ES-I3 (cell line): ENCODE results near the gene TMEM170B.

Source experiments
- H3K36me3 ChIP-seq: 2 replicates; pipeline ENCODE4 v1.6.1; 2013; ENCODE audit warnings: mild to moderate bottlenecking, low read length, control low read depth, moderate library complexity; ENCODE audit not compliant: insufficient read depth
- H3K4me1 ChIP-seq: 2 replicates; pipeline ENCODE4 v1.6.1; 2013; ENCODE audit warnings: mild to moderate bottlenecking, control low read depth, low read length; ENCODE audit not compliant: insufficient read depth
- H3K9ac ChIP-seq: 2 replicates; pipeline ENCODE4 v1.6.1; 2013; ENCODE audit warnings: low read depth, mild to moderate bottlenecking, low read length, moderate library complexity
- H3K9me3 ChIP-seq: 2 replicates; pipeline ENCODE4 v1.6.1; 2013; ENCODE audit warnings: mild to moderate bottlenecking, low read length, moderate library complexity; ENCODE audit not compliant: control insufficient read depth, insufficient read depth

TMEM170B gene

DNA sequence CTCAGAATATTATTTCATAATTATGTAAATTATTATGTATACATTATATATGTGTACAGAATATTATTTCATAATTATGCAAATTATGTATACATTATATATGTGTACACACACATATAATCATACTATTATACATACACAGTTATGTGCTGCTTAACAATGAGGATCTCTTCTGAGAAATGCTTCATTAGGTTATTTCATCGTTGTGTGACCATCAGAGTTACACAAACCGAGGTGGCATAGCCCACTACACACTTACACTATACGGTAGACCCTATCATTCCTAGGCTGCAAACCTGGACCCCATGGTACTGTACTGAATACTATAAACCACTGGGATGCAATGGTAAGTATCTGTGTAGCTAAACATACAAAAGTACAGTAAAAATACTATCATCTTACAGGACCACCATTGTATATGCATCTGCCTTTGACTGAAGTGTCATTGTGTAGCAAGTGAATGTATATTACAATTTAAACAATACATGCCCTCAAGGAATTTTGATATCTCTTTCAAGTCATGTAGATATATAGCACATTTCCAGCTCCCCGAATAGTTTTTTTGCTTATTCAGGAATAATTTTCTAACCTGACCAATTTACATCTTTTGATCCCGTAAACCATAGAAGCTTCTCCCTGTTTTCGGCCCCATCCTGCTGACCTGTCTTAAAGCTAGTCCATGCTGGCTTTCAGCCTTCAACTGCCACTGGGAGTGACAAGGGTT, 71.2 kb downstream of the TMEM170B start:
- Histone ChIP-seq H3K36me3 (no peaks in the 10 kb centered on the region; the same call in 1 of the 2 replicates), H3K9me3 (no peaks in the 10 kb centered on the region; the same call in 1 of the 2 replicates), H3K9ac (no peak overlapping the region), H3K4me1 (peaks cover 9% of the 10 kb centered on the region)

DNA sequence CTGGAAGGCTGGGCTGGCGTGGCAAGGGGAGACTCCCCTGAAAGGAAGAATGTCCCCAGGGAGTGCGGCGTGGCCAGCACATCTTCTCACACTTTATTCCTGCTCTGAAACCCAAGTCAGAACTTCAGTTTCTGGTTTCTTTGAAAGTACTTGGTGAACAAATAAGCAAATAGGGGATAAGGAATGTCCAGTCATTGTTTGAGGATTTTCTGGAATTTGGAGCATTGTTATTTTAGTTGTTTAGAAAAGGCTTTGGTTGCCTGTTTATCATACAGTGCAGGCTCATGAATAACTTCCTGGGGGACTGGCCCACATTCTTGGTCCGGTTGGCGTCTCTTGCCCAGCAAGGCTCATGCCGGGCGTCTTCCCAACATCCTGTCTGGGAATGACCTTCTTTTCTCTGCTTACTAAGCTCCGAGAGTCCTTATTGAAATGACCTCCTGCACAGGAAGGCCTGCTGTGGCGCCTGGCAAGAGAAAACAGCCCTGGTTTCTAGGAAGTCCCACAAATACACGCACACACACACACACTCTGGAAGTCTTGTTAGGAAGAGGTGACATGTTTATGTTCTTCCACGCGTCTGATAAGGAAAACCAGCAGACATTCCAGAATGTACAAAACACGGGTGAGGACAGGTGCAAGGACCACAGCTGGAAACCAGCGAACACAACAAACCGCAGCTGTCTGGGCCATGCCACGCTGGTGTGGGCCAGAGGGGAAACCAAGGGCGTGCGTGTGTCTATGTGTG, 71.9 kb downstream of the TMEM170B start:
- Histone ChIP-seq H3K4me1 (peaks cover 9% of the 10 kb centered on the region), H3K9ac (no peak overlapping the region), H3K9me3 (no peaks in the 10 kb centered on the region; the same call in 1 of the 2 replicates), H3K36me3 (no peaks in the 10 kb centered on the region; the same call in 1 of the 2 replicates)

DNA sequence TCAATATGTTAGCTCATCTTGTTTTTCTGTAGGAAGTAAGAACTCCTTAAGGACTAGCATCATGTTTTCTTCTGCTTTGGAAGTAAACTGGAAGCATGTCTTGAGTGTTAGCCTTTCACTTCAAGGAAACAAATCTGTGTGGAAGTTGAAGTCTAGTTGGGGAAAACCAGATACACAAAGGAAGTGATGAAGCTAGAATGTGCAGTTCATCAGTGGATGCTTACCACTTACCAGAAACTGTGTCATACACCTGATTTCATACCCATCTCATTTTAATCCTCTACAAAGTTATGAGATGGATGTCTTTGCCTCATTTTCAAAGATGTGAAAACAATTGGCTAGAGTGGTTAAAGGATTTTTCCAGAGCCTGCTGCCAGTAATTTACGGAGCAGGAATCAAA, 75.8 kb downstream of the TMEM170B start:
- H3K4me1 ChIP-seq = peaks cover 4% of the 10 kb centered on the region
- no peaks in the 10 kb centered on the region for H3K36me3 ChIP-seq
- peaks cover 3% of the 10 kb centered on the region; the same call in 1 of the 2 replicates for H3K9me3 ChIP-seq
- no peak overlapping the region for H3K9ac ChIP-seq

DNA sequence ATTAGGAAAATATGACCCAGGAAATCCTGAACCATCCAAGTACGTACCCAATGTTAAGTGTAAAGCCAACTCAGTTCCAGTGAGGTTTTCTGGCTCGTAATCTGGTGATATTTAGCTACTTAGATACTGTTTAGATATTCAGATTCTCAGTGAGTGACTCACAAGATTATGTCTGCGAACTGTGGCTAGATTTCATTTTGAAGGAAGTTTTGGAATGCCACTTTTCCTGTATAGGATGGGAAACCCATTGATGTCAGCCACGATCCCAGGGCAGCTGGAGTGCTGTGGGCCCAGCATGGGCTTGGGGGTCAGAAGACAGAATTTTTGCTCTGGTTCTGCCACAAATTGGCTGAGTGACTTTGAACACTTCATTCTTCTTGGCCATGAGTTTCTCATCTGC, 76.3 kb downstream of the TMEM170B start:
- Histone ChIP-seq H3K4me1 (peaks cover 4% of the 10 kb centered on the region), H3K9ac (no peak overlapping the region), H3K9me3 (peaks cover 3% of the 10 kb centered on the region; the same call in 1 of the 2 replicates), H3K36me3 (no peaks in the 10 kb centered on the region)

DNA sequence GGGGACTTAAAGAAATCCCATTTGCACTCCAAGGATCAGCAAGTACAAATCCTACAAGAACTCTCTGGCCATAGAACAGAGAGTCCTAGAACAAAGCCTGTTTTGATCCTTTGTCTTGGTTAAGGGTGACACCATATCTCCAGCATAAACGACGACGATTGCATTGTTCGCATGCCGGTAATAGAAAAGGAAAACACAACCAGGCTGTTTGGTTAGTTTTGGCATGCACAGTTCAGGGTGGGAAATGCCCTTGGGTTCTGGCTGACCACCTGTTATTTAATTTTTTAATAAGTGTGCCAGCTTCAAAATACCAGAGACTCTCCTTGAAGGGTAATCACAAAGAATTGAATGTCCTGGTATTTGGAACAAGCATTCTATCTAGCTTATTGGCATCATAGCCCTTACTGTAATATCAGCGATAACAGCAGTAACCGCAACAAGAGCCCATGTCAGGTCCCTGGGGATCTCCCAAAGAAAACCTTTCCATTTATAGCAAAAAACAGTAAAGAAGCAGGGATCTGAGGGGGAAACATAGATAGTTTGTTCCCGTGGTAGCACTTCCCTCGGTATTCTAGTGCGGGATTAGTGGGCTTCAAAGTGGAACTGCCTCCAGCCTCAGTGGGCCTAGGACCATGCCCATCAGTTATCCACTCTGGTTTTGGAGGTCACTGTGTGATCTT, 77.1 kb downstream of the TMEM170B start:
- peaks cover 2% of the 10 kb centered on the region for H3K4me1 ChIP-seq
- H3K9ac ChIP-seq = no peak overlapping the region
- peaks cover 3% of the 10 kb centered on the region; the same call in 1 of the 2 replicates for H3K9me3 ChIP-seq
- no peaks in the 10 kb centered on the region for H3K36me3 ChIP-seq

DNA sequence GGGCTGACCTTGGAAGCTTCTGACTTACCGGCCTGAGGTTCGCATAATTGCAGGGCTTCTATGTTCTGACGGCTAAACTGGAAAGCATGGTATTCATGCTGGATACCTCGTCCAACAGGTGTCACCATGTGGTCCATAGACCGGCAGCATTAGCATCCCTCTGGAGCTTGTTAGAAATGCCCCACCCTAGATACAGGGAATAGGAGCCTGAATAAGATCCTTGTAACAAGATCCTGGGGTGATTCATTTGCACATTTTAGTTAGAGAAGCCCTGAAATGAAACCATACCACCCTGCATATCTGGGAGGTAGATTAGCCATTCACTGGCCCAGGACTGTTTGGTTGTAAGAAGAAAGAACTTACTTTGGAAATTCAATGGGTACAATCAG, 77.7 kb downstream of the TMEM170B start:
- Histone ChIP-seq H3K4me1 (no peaks in the 10 kb centered on the region), H3K9me3 (peaks cover 3% of the 10 kb centered on the region; the same call in 1 of the 2 replicates), H3K9ac (no peak overlapping the region), H3K36me3 (no peaks in the 10 kb centered on the region)

DNA sequence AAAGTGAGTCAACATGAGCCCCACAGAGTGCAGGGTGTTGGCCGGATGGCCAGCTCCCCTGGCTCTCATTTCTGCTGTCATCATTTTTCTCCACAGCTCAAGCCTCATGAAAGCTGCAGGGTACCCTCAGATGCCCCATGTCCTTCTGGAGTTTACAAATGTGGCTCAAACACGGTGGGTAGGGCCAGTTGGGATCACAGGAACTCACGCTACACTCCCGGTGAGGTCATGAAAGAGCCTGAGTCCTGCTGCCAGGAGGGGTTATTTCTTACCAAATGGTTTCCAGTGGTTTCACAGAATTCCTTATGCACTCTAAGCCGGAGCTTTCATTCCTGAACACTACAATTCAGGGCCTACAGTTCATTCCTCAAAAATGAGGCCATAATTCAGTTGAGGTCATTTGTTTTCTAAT, 78.7 kb downstream of the TMEM170B start:
- no peaks in the 10 kb centered on the region for H3K4me1 ChIP-seq
- H3K36me3 ChIP-seq = no peaks in the 10 kb centered on the region
- H3K9ac ChIP-seq = no peak overlapping the region

DNA sequence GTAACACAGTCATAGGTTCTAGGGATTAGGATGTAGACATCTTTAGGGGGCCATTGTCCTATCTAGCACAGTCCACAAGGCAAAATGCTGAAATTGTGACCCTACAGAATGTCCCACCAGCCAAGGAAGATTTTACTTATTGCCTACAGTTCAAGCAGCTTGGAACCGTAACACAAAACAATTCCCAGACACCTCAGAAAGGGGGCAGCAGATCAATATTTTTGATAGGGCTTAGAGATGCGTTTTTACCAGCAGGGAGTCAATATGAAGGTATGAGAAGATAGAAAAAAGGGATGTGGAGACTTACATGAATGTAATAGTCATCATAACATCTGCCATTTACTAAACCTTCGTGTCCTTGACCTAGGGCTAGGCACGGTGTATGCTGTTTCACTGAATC, 81.0 kb downstream of the TMEM170B start:
- Histone ChIP-seq H3K9ac (no peak overlapping the region), H3K9me3 (peaks cover 3% of the 10 kb centered on the region; the same call in 1 of the 2 replicates), H3K36me3 (no peaks in the 10 kb centered on the region), H3K4me1 (no peaks in the 10 kb centered on the region)

More for the DNA sequence above, 78.7 kb downstream of the TMEM170B start:
- H3K9me3 ChIP-seq = peaks cover 3% of the 10 kb centered on the region; the same call in 1 of the 2 replicates

DNA sequence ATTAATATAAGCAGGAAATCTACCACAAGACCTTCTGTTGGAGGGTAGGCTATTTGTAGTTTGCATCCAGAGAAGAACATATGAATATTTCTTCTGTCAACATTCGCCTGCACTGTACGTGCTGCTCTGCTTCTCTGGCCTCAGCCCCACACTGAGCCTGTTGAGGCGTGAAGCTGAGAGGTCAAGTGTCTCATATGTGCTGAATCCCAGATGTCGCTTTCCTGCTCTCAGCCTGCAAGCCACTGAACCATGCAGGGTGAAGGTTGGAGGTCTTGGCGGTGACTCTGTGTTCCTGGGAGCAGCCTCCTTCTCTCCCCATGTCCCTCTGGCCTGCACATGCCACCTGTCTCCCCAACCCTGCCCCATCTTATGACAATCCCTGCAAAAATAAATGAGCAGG, 83.6 kb downstream of the TMEM170B start:
- Histone ChIP-seq H3K9ac (no peak overlapping the region), H3K36me3 (no peaks in the 10 kb centered on the region), H3K9me3 (peaks cover 3% of the 10 kb centered on the region; the same call in 1 of the 2 replicates), H3K4me1 (no peaks in the 10 kb centered on the region)

DNA sequence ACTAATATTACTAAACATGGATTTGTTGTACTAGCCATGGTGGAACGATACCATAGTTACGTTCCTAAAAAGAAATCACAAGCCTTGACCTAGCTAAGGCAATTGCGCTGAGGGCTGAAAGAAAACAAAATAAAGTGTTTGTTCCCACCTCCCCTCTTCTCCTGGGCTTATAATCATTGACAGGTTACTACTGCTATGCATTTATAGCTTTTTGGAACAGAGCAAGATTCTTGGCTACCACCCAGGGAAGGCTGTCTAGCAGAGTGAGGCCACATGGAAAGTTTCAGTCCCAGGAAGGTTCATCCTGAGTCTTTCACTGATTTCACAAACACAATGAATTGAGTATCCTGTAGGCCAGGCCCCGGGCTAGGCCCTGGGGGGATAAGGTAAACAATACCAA, 84.6 kb downstream of the TMEM170B start:
- no peak overlapping the region for H3K9ac ChIP-seq
- no peaks in the 10 kb centered on the region for H3K4me1 ChIP-seq
- no peaks in the 10 kb centered on the region for H3K36me3 ChIP-seq
- H3K9me3 ChIP-seq = peaks cover 3% of the 10 kb centered on the region; the same call in 1 of the 2 replicates

DNA sequence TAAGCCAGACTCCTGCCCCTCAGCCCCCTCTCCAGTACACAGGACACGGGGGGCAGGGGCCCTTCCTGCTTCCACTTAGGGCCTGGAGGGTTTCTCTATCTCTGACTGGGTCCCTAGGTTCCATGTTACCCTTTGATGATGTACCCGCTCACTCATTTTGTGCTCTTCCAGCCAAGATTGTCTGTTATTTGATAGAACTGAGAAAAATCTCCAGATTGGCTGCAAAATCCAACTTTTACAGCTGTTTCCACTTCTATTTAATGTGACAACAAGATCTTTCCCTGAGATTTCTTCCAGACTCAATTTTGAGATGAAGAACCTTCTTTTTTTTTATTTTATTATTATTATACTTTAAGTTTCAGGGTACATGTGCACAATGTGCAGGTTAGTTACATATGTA, 85.7 kb downstream of the TMEM170B start:
- Histone ChIP-seq H3K9me3 (peaks cover 3% of the 10 kb centered on the region; the same call in 1 of the 2 replicates), H3K36me3 (no peaks in the 10 kb centered on the region), H3K9ac (no peak overlapping the region), H3K4me1 (no peaks in the 10 kb centered on the region)

DNA sequence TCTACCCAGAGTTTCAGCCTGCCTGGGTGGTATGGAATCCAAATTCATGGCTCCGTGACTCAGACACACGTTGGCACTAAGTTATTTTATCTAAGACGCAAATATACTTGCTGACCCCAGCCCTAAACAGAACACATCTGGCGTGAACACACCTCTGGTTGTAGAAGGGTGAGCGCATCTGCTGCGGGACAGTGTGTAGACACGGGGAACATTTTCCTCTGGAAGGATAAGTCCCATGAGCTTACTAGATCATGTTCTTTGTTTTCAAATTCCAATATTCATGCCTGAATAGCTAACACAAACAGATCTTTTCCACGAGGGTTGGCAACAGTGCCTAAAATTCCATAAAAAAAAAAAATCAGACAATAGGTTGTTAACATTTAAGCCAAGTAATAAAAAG, 87.8 kb downstream of the TMEM170B start:
- Histone ChIP-seq H3K9me3 (peaks cover 3% of the 10 kb centered on the region; the same call in 1 of the 2 replicates), H3K9ac (no peak overlapping the region), H3K4me1 (no peaks in the 10 kb centered on the region), H3K36me3 (no peaks in the 10 kb centered on the region)

DNA sequence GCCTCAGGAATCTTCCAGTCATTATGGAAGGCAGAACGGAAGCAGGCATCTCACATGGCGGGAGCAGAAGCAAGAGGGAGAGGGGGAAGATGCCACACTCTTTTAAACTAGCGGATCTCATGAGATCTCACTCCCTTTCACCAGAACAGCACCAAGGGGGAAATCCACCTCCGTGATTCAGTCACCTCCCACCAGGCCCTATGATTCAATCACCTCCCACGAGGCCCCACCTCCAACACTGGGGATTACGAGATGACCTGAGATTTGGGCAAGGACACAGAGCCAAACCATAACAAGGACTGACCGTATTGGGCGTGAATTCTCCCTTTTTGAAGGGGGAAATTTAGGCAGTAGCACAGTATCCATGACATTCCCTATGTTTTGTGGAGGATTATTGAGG, 88.8 kb downstream of the TMEM170B start:
- H3K9me3 ChIP-seq = peaks cover 3% of the 10 kb centered on the region; the same call in 1 of the 2 replicates
- H3K9ac ChIP-seq = no peak overlapping the region
- no peaks in the 10 kb centered on the region for H3K4me1 ChIP-seq

DNA sequence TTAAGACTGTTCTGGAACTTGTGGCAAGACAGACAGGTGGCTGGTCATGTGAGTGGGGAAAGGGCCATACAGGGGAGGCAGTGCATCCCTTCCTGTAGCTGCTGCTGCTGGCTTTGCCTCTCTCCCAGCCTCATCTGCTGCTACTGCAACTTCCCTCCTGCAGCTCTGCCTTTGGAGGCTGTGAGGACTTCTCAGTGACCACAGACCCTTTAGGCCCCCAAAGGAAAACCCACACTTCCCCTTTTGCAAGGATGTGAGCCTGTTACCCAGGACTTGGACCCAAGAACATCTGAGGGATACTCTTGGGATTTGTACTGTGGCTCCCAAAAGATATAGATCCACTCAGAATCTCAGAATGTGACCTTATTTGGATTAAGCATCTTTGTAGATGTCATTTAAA, 91.0 kb downstream of the TMEM170B start:
- H3K4me1 ChIP-seq = peaks cover 11% of the 10 kb centered on the region; the same call in 1 of the 2 replicates
- H3K9me3 ChIP-seq = peaks cover 3% of the 10 kb centered on the region; the same call in 1 of the 2 replicates
- no peaks in the 10 kb centered on the region for H3K36me3 ChIP-seq
- H3K9ac ChIP-seq = no peak overlapping the region

More for the DNA sequence above, 88.8 kb downstream of the TMEM170B start:
- no peaks in the 10 kb centered on the region for H3K36me3 ChIP-seq
